GM21515 (cell line): ENCODE results near the gene C19orf18.
A peak's percentile ranks its signal among the peaks of the same experiment; 100 is the strongest.

Experiments used
- ATAC-seq: cut with Tn5 transposase; IDR thresholded peaks from one replicate; pipeline ENCODE4 v1.9.1; 2021; ENCODE audit not compliant: unreplicated experiment

Gene C19orf18

GRCh38 chr19:57947419-57948134, 26.8 kb downstream of the C19orf18 start, which contains the start of gene ZNF256:
Gene ZNF256 (minus strand): TSS chr19:57947706. CDS start chr19:57947474, 232 bp downstream.
- ATAC-seq: peak; percentile 87

- peak; percentile 22 for ATAC-seq
These were observed 27.3 kb downstream of the C19orf18 start for GRCh38 chr19:57947088-57947418.

- no peak for ATAC-seq
These were observed 28.0 kb downstream of the C19orf18 start for GRCh38 chr19:57946316-57946715.

GRCh38 chr19:57941593-57941992, 32.7 kb downstream of the C19orf18 start:
- no peak for ATAC-seq

GRCh38 chr19:57935731-57936130, 38.6 kb downstream of the C19orf18 start:
- no peak for ATAC-seq

GRCh38 chr19:57934820-57935665, 39.3 kb downstream of the C19orf18 start, which contains the start of gene ZNF418:
Gene ZNF418 (minus strand): TSS chr19:57935402. CDS start chr19:57933822, 1,580 bp downstream.
- ATAC-seq: no peak

- ATAC-seq: no peak
These were observed 46.7 kb downstream of the C19orf18 start for GRCh38 chr19:57927587-57927986.

GRCh38 chr19:57916168-57916995, 58.0 kb downstream of the C19orf18 start, which contains the start of gene ZNF417:
Gene ZNF417 (minus strand): TSS chr19:57916592. CDS start chr19:57916411, 181 bp downstream.
- ATAC-seq: peak; percentile 93

- no peak for ATAC-seq
These were observed 59.8 kb downstream of the C19orf18 start for GRCh38 chr19:57914531-57914930.
